NCI-H460 (cell line): ENCODE data around the gene CAMK2N2. TPM values are rescaled to one million over a fixed set of nuclear protein-coding genes. Genes with fewer than 3 reads are reported as not detected.

Experiments
- DNase-seq: peaks from one replicate; pipeline ENCODE4 v3.0.0-alpha.2; 2016; ENCODE audit warnings: low read depth; ENCODE audit errors: extremely low read depth
- small RNA-seq, 2 experiments: library from RNA; depleted of rRNA; stranded (forward); fragments of <200 nt; gene quantifications; one replicate each; pipeline ENCODE3, GENCODE V24; 2014
- total RNA-seq: library from RNA; depleted of rRNA; stranded (reverse); fragments of >200 nt; shearing (Covaris generic); gene quantifications from 2 replicates; pipeline ENCODE4 v1.2.3, GENCODE V29; 2014; rRNA removed

Gene CAMK2N2
- total RNA-seq, 1 experiment from 2014 or later = not detected

- no peak for DNase-seq
Measured at GRCh38 chr3:184228376-184229137, 32.8 kb downstream of the CAMK2N2 start.

GRCh38 chr3:184227481-184227935 lies 33.8 kb downstream of the CAMK2N2 start:
- no peak for DNase-seq

GRCh38 chr3:184223946-184224345 lies 37.4 kb downstream of the CAMK2N2 start:
- no peak for DNase-seq

DNA sequence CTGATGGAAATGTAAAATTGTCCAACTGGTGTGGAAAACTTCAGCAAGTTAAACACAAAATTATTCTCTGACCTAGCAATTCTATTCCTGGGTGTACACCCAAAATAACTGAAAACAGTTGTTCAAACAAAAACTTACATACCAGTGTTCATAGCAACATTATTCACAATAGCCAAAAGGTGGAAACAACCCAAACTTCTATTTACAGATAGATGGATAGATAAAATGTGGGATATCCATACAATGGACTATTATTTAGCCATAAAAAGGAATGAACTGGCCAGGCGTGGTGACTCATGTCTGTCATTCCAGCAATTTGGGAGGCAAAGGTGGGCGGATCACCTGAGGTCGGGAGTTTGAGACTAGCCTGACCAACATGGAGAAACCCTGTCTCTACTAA lies 38.8 kb downstream of the CAMK2N2 start:
- DNase-seq = no peak

- DNase-seq = no peak
Measured at GRCh38 chr3:184218814-184219213, 42.5 kb downstream of the CAMK2N2 start.

DNA sequence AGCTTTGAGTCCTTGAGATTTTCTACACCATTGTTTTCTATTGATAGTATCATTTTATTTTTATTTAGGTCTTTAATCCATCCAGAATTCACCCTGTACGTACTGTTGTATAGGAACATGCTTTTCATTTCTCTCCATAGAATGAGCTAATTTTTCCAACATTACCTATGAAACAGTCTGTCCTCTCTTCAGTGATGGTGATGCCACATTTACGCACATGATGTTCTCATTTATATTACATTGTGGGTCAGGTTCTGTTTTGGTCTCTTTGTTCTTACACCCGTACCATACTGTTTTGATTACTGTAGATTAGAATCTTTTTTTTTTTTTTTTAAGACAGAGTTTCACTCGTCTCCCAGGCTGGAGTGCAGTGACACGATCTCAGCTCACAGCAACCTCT lies 49.6 kb downstream of the CAMK2N2 start:
- no peak for DNase-seq

GRCh38 chr3:184211297-184211696 lies 50.1 kb downstream of the CAMK2N2 start:
- DNase-seq = no peak

Small RNA genes lying within 50 kb of the gene (small RNA-seq; reads per million reads assigned to genes)
- 0 reads per million in 2 experiments for gene MIR1224

Other genes starting within 250 kb of the CAMK2N2 start
- 7.0 and 9.4 TPM in 2 replicates for gene ABCC5, start 243.7 kb downstream of the CAMK2N2 start, total RNA-seq
- not detected in 2 replicates for gene HTR3D, start 229.8 kb downstream of the CAMK2N2 start, total RNA-seq
- not detected in 2 replicates for gene HTR3C, start 208.5 kb downstream of the CAMK2N2 start, total RNA-seq
- not detected in 2 replicates for gene HTR3E, start 164.5 kb downstream of the CAMK2N2 start, total RNA-seq
- gene EIF2B5, start 126.2 kb downstream of the CAMK2N2 start, total RNA-seq = 32.0 and 33.3 TPM in 2 replicates
- gene DVL3, start 106.2 kb downstream of the CAMK2N2 start, total RNA-seq = 16.1 and 19.4 TPM in 2 replicates
- 110 and 117 TPM in 2 replicates for gene AP2M1, start 86.7 kb downstream of the CAMK2N2 start, total RNA-seq
- gene ABCF3, start 75.4 kb downstream of the CAMK2N2 start, total RNA-seq = 21.1 and 25.4 TPM in 2 replicates
- 0.35 TPM in 1 of 2 replicates, not detected in the other for gene VWA5B2, start 32.0 kb downstream of the CAMK2N2 start, total RNA-seq
- 50.7 and 52.9 TPM in 2 replicates for gene ALG3, start 12.6 kb downstream of the CAMK2N2 start, total RNA-seq
- gene EEF1AKMT4, start 11.9 kb downstream of the CAMK2N2 start, total RNA-seq = 15.1 and 15.8 TPM in 2 replicates
- gene ECE2, start 14.5 kb upstream of the CAMK2N2 start, total RNA-seq = not detected in 2 replicates
- 140 and 164 TPM in 2 replicates for gene PSMD2, start 37.7 kb upstream of the CAMK2N2 start, total RNA-seq
- 160 and 178 TPM in 2 replicates for gene EIF4G1, start 53.1 kb upstream of the CAMK2N2 start, total RNA-seq
- gene FAM131A, start 76.0 kb upstream of the CAMK2N2 start, total RNA-seq = 10.7 and 12.6 TPM in 2 replicates
- gene CLCN2, start 100.1 kb upstream of the CAMK2N2 start, total RNA-seq = 4.9 and 6.2 TPM in 2 replicates
- gene POLR2H, start 100.2 kb upstream of the CAMK2N2 start, total RNA-seq = 98.8 and 101 TPM in 2 replicates
- gene THPO, start 116.7 kb upstream of the CAMK2N2 start, total RNA-seq = not detected in 2 replicates
- gene CHRD, start 118.5 kb upstream of the CAMK2N2 start, total RNA-seq = 0.07 TPM in 1 of 2 replicates, not detected in the other